GM12872 (cell line): ENCODE results near the gene ANXA2.

Experiments used
- CTCF ChIP-seq: IDR thresholded peaks from 3 replicates; pipeline ENCODE4 v1.5.1; 2011; ENCODE audit warnings: low read depth, mild to moderate bottlenecking, low read length, moderate library complexity; ENCODE audit not compliant: insufficient read depth

Gene ANXA2

GRCh38 chr15:60344461-60344860 is 53.3 kb downstream of the ANXA2 start:
- no peak for TF ChIP-seq CTCF

DNA sequence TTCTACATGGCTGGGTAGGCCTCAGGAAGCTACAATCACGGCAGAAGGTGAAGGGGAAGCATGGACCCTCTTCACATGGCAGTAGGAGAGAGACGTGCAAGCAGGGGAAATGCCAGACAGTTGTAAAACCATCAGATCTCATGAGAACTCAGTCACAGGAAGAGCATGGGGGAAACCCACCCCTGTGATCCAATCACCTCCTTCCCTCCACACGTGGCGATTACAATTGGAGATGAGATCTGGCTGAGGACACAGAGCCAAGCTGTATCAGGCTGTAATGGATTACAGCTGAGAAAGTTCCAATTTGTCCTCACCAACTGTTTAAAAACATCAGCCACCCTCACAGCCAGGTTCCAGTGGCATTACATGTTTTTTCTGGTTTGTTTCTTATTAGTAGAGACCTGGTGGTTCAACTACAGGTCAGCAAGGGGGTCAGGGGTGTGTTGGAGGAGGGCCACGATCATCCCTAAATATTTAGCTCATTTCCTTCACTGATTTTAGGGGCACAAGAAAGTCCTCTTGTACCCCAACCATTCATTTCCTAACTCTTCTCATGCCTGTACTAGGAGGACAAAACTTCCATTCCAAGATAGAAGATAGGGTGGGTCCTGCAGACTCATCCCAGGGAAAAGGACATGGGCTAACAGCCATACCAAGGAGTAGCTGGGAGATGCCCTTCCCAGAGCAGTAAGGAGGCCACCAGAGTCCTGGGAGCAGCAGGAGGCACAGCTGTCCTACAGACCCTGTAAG is 54.4 kb downstream of the ANXA2 start:
- no peak for TF ChIP-seq CTCF

- TF ChIP-seq CTCF: no peak
Observed at GRCh38 chr15:60340207-60340921, 57.4 kb downstream of the ANXA2 start.

DNA sequence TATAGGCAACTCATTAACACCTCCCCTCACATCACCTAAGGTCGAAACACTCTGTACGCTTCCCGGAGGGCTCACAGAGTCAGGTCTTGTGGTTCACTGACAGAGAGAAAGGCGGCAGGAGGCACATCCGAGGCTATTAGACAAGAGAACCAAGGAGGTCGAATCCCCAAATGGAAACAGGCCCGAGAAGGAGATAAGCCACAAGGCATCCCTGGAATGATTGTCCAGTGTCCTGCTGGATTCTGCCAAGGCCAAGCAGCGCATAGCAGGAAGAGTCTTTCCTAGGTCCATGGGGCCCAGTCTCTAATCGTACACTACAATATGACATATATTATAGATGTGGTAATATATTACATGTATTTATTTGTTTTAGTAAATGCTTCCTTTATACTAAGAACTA is 58.5 kb downstream of the ANXA2 start:
- TF ChIP-seq CTCF: no peak

- TF ChIP-seq CTCF: no peak
Observed at GRCh38 chr15:60338810-60339209, 59.0 kb downstream of the ANXA2 start.

GRCh38 chr15:60337076-60337475 is 60.7 kb downstream of the ANXA2 start:
- TF ChIP-seq CTCF: no peak

DNA sequence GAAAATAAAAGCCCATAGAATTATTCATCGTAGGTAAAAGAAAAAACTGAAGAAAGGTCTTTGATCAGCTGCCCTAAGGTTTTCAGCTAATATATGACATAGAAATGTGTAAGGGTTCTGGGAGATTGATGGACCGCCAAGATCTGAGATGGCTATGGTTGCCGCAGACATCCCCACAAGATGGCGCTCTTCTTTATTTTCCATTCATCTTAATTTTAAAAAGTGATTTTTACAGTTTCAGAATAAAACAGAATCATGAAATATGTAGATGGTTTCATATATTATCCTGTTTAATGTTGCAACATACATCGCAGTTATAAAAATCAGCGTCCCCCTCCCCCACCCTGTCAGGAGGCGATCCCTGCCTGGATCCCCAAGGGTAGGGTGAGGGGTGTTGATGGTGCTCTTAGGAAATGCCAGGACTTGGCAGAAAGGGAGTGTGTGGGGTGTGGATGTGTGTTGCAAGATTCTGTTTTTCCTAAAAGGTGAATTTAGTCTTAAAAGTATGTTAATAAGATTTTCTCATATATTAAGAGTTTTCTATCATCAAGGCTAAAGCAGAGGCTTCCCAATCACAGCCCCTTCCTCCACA is 68.8 kb downstream of the ANXA2 start:
- TF ChIP-seq CTCF: peak; percentile 66
